Hepatocyte (in vitro differentiated cells): ENCODE measurements around the gene HLTF.

ENCODE experiments used
- CTCF ChIP-seq: fragments of 200-600 bp; sonication (generic); IDR thresholded peaks from 2 replicates; pipeline ENCODE4 v1.5.1; 2016; ENCODE audit warnings: antibody characterized with exemption, mild to moderate bottlenecking; ENCODE audit not compliant: poor library complexity
- EZH2phosphoT487 ChIP-seq: fragments of 200-600 bp; sonication (generic); IDR thresholded peaks from one replicate; pipeline ENCODE4 v1.6.1; 2018; ENCODE audit warnings: antibody characterized with exemption, mild to moderate bottlenecking, low read depth, moderate library complexity; ENCODE audit not compliant: unreplicated experiment, severe bottlenecking

DNA sequence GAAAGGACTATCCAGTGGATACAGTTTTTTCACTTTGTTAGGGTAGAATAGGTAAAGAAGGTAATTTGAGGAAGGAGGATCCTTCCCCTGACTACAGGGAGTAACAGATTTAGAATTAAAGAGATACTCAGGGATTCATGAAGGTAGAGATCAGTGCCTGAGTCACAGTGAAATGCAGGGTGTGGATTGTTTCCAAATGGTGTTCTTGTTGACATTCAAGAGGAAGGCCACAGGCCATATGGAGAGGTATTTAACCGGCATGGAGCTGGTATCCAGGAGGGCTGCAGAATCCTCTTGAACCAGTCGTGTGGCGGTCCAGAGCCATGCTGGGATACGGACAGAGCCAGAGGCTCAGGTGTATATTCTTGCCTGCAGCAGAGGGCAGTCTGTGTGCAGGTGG lies 66.8 kb downstream of the HLTF start:
- TF ChIP-seq CTCF (no peak), EZH2phosphoT487 (no peak)
